Calu3 (cell line): Measurements from ENCODE around the gene PRKN. TPM values are rescaled to one million over a fixed set of nuclear protein-coding genes. Genes with fewer than 3 reads are reported as not detected.

ENCODE experiments used
- BruUV-seq: library from RNA; stranded (reverse); fragments of 400-500 nt; replicated peaks from 2 replicates; lab custom pipeline; 2021; lab: Mats Ljungman, UMichigan
- CTCF ChIA-PET: fragments of 300-600 bp; sonication (Branson Sonifier 250); formaldehyde crosslinking; loops from one replicate; lab custom pipeline; 2022; ENCODE audit warnings: antibody characterized with exemption; lab: Charles Lee
- DNase-seq: peaks from one replicate; pipeline ENCODE4 v3.0.0; 2022
- H3K27ac Mint-ChIP-seq: one replicate; pipeline ENCODE4 v1.8.0; 2022; ENCODE audit warnings: mixed read lengths; ENCODE audit not compliant: unreplicated experiment
- H3K27me3 Mint-ChIP-seq: one replicate; pipeline ENCODE4 v1.8.0; 2022; ENCODE audit warnings: mixed read lengths; ENCODE audit not compliant: unreplicated experiment
- H3K36me3 Mint-ChIP-seq: one replicate; pipeline ENCODE4 v1.8.0; 2022; ENCODE audit warnings: mild to moderate bottlenecking, moderate library complexity, mixed read lengths; ENCODE audit not compliant: insufficient read depth, unreplicated experiment
- H3K4me1 Mint-ChIP-seq: one replicate; pipeline ENCODE4 v1.8.0; 2022; ENCODE audit warnings: mild to moderate bottlenecking, low read depth, mixed read lengths; ENCODE audit not compliant: unreplicated experiment
- H3K4me3 Mint-ChIP-seq: one replicate; pipeline ENCODE4 v1.8.0; 2022; ENCODE audit warnings: mild to moderate bottlenecking, low read depth, moderate library complexity, mixed read lengths; ENCODE audit not compliant: unreplicated experiment
- H3K9me3 Mint-ChIP-seq: one replicate; pipeline ENCODE4 v1.8.0; 2022; ENCODE audit warnings: low read depth, mixed read lengths; ENCODE audit not compliant: unreplicated experiment
- CTCF ChIP-seq: fragments of 200-600 bp; IDR thresholded peaks from one replicate; pipeline ENCODE4 v1.8.0; 2022; ENCODE audit warnings: antibody characterized with exemption; ENCODE audit not compliant: unreplicated experiment
- intact Hi-C: fragments of 100-400 bp; cut with micrococcal nuclease; formaldehyde crosslinking; loops from one replicate; pipeline ENCODE4 v1.10.0; 2022; ENCODE audit not compliant: unreplicated experiment
- total RNA-seq: library from RNA; stranded (reverse); gene quantifications from 2 replicates; pipeline ENCODE4 v1.2.3, GENCODE V29; 2022

Gene PRKN
- total RNA-seq, 1 experiment from 2014 or later, result 3.8 TPM

GRCh38 chr6:162562041-162562440, 165.5 kb downstream of the PRKN start:
- CTCF ChIA-PET, result no interaction called here
- no peaks in the 10 kb centered on the region for H3K27me3 Mint-ChIP-seq
- H3K36me3 Mint-ChIP-seq, result no peaks in the 10 kb centered on the region

GRCh38 chr6:162560891-162561290, 166.7 kb downstream of the PRKN start:
- BruUV-seq, result no TSS peak
- CTCF ChIA-PET, result no interaction called here
- TF ChIP-seq CTCF, result no peak
- Mint-ChIP-seq H3K4me3 (no peak overlapping the region), H3K4me1 (no peaks in the 10 kb centered on the region), H3K27me3 (no peaks in the 10 kb centered on the region), H3K9me3 (peaks cover 3% of the 10 kb centered on the region), H3K36me3 (no peaks in the 10 kb centered on the region), H3K27ac (no peak overlapping the region)
- no peak for DNase-seq
- intact Hi-C loops, result no loop called here

More at GRCh38 chr6:162562041-162562440, 165.5 kb downstream of the PRKN start:
- Mint-ChIP-seq H3K9me3 (peaks cover 3% of the 10 kb centered on the region), H3K4me3 (no peak overlapping the region), H3K27ac (no peak overlapping the region), H3K4me1 (no peaks in the 10 kb centered on the region)
- intact Hi-C loops, result no loop called here
- BruUV-seq, result no TSS peak
- DNase-seq, result no peak
- no peak for TF ChIP-seq CTCF

- no peaks in the 10 kb centered on the region for H3K27me3 Mint-ChIP-seq
- no peak for DNase-seq
- no peak overlapping the region for H3K27ac Mint-ChIP-seq
- no peaks in the 10 kb centered on the region for H3K4me1 Mint-ChIP-seq
- intact Hi-C loops, result no loop called here
- no TSS peak for BruUV-seq
- CTCF ChIA-PET, result no interaction called here
- no peaks in the 10 kb centered on the region for H3K9me3 Mint-ChIP-seq
- no peak overlapping the region for H3K4me3 Mint-ChIP-seq
- no peaks in the 10 kb centered on the region for H3K36me3 Mint-ChIP-seq
- no peak for TF ChIP-seq CTCF
Measured at GRCh38 chr6:162554531-162554930, 173.0 kb downstream of the PRKN start.

- H3K27ac Mint-ChIP-seq, result no peak overlapping the region
- CTCF ChIA-PET, result no interaction called here
Measured at GRCh38 chr6:162546905-162547304, 180.7 kb downstream of the PRKN start.

More at GRCh38 chr6:162546905-162547304, 180.7 kb downstream of the PRKN start:
- no peak for TF ChIP-seq CTCF
- Mint-ChIP-seq H3K9me3 (no peaks in the 10 kb centered on the region), H3K27me3 (no peaks in the 10 kb centered on the region), H3K4me1 (no peaks in the 10 kb centered on the region), H3K4me3 (no peak overlapping the region), H3K36me3 (no peaks in the 10 kb centered on the region)
- BruUV-seq, result no TSS peak
- intact Hi-C loops, result no loop called here
- no peak for DNase-seq
